HL-60 (cell line): Measurements from ENCODE around the gene ANGEL2.

ENCODE experiments used
- DNase-seq, 2 experiments: peaks; one replicate each; pipeline ENCODE4 v3.0.0-alpha.2; 2010 to 2020; ENCODE audit warnings: low read depth in 1 of 2, low spot score in 1 of 2
- H3K27ac ChIP-seq: fragments of 250-450 bp; sonication (Bioruptor Pico); replicated peaks from 2 replicates; pipeline ENCODE4 v1.5.1; 2020; ENCODE audit warnings: mild to moderate bottlenecking, moderate library complexity
- H3K27me3 ChIP-seq: fragments of 250-450 bp; sonication (Bioruptor Pico); 2 replicates; pipeline ENCODE4 v1.5.1; 2021; ENCODE audit warnings: mild to moderate bottlenecking, moderate library complexity; ENCODE audit not compliant: insufficient read depth, poor library complexity, severe bottlenecking
- H3K4me3 ChIP-seq: replicated peaks from 2 replicates; pipeline ENCODE4 v1.5.1; 2011; ENCODE audit warnings: mild to moderate bottlenecking, control low read depth, low read length; ENCODE audit not compliant: insufficient read depth
- GABPA ChIP-seq: IDR thresholded peaks from 2 replicates; pipeline ENCODE4 v1.6.1; 2012; ENCODE audit warnings: low read depth
- POLR2AphosphoS5 ChIP-seq: IDR thresholded peaks from 2 replicates; pipeline ENCODE4 v1.6.1; 2012; ENCODE audit warnings: low read depth
- SPI1 ChIP-seq: IDR thresholded peaks from 2 replicates; pipeline ENCODE4 v1.6.1; 2012; ENCODE audit warnings: low read depth, mild to moderate bottlenecking, borderline replicate concordance
- TF ChIP-seq, protein P1 (sequence below): IDR thresholded peaks from one replicate; pipeline ENCODE4 v1.5.1; 2011; ENCODE audit warnings: low read length, control low read depth, inconsistent platforms; ENCODE audit not compliant: insufficient read depth
- TF ChIP-seq, protein P2 (sequence below): IDR thresholded peaks from 2 replicates; pipeline ENCODE4 v1.6.1; 2012; ENCODE audit warnings: low read depth; ENCODE audit not compliant: insufficient replicate concordance

The ANGEL2 gene

DNA sequence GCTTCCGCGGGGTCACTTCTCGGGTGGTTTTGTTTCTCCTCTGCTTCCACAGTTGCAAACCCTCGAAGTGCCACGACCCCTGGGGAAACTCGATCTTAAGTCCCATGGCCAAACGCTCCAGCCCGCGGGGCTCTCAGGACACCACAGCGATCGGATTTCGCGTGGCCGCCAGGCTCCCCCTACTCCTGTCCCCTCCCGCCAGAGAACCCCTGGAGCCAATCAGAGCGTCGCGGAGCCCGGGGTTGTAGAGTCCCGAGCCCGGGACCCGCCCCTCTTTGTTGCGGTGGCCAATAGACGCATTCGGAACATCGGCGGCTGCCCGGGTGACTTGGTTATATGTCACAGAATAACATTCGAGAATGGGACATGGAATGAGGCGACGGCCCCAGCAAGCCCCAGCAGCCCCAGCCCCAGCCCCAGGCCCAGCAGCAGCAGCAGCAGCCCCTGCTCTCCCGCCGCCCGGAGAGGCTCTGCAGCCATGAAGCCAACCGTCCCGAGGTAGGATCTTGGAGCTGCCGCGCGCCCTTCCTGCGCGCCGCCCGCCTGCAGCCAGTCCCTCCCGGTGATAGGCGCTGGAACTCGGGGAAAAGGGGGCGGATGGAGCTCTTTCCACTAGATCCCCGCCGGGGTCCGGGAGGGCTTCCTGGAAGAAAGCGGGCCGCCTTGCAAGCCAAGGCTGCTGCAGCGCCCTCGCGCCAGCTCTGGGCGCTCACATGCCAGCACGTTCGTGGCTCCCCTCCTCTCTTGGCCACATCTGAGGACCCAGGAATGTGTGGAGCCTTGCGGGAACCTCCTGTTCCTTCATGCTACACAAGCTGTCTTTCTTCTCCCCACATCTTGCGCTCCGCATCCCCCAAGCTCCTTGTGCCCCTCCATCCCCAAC is 65.2 kb downstream of the ANGEL2 start, which contains the start of gene VASH2:
TSS of gene VASH2 (plus strand) at position 299 of the 883 bp plus-strand sequence. CDS start 1,002 bp downstream, outside the sequence.
- DNase-seq: peak; percentile 11 to 20
- TF ChIP-seq, protein P1, sequence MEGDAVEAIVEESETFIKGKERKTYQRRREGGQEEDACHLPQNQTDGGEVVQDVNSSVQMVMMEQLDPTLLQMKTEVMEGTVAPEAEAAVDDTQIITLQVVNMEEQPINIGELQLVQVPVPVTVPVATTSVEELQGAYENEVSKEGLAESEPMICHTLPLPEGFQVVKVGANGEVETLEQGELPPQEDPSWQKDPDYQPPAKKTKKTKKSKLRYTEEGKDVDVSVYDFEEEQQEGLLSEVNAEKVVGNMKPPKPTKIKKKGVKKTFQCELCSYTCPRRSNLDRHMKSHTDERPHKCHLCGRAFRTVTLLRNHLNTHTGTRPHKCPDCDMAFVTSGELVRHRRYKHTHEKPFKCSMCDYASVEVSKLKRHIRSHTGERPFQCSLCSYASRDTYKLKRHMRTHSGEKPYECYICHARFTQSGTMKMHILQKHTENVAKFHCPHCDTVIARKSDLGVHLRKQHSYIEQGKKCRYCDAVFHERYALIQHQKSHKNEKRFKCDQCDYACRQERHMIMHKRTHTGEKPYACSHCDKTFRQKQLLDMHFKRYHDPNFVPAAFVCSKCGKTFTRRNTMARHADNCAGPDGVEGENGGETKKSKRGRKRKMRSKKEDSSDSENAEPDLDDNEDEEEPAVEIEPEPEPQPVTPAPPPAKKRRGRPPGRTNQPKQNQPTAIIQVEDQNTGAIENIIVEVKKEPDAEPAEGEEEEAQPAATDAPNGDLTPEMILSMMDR: no peak
- TF ChIP-seq POLR2AphosphoS5: no peak
- TF ChIP-seq GABPA: no peak
- TF ChIP-seq, protein P2, sequence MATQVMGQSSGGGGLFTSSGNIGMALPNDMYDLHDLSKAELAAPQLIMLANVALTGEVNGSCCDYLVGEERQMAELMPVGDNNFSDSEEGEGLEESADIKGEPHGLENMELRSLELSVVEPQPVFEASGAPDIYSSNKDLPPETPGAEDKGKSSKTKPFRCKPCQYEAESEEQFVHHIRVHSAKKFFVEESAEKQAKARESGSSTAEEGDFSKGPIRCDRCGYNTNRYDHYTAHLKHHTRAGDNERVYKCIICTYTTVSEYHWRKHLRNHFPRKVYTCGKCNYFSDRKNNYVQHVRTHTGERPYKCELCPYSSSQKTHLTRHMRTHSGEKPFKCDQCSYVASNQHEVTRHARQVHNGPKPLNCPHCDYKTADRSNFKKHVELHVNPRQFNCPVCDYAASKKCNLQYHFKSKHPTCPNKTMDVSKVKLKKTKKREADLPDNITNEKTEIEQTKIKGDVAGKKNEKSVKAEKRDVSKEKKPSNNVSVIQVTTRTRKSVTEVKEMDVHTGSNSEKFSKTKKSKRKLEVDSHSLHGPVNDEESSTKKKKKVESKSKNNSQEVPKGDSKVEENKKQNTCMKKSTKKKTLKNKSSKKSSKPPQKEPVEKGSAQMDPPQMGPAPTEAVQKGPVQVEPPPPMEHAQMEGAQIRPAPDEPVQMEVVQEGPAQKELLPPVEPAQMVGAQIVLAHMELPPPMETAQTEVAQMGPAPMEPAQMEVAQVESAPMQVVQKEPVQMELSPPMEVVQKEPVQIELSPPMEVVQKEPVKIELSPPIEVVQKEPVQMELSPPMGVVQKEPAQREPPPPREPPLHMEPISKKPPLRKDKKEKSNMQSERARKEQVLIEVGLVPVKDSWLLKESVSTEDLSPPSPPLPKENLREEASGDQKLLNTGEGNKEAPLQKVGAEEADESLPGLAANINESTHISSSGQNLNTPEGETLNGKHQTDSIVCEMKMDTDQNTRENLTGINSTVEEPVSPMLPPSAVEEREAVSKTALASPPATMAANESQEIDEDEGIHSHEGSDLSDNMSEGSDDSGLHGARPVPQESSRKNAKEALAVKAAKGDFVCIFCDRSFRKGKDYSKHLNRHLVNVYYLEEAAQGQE: no peak
- TF ChIP-seq SPI1: no peak
- peak within 1 kb of the TSS; percentile 33 for H3K4me3 ChIP-seq
- no peak within 1 kb of the TSS for H3K27ac ChIP-seq
- peaks cover 54% of the 10 kb centered on the region for H3K27me3 ChIP-seq

DNA sequence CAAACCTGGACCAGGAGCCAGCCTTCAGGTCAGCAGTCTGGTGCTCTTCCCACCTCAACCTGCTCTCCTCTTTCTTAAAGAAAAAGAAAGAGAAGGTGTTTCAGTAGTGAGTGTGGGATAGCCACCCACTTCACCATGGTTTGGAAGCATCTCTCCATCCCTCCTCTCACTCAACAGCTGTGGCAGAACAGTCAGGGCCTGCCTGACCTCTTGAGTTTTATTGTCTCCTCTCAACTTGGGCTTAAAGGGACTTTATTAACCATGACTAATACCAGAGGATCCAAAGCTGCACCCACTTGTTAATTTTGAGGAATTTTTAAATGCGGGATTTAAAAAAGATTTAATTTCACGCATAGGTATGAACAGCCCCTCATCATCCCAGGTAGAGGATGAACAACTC is 65.9 kb downstream of the ANGEL2 start:
- DNase-seq: no peak
- Histone ChIP-seq H3K27me3 (peaks cover 51% of the 10 kb centered on the region), H3K27ac (no peak overlapping the region), H3K4me3 (no peak overlapping the region)
- TF ChIP-seq POLR2AphosphoS5 (no peak), SPI1 (no peak), GABPA (no peak)
- TF ChIP-seq, protein P2: no peak
- TF ChIP-seq, protein P1: no peak

DNA sequence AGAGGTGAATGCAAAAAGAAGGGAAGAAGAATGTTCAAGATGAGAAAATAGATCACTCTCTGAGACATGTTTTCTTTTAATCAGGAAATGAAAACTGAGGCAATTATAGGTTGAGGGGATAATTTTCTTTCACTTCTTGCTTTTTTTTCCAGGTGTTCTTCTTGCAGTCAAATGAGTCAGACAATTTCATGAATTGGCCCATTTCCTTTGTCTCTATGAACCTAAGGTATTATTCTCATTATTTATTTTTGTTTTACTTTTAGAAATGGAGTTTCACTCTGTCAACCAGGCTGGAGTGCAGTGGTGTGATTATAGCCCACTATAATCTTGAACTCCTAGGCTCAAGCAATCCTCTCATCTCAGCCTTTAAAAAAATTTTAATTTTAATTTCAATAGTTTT is 68.8 kb downstream of the ANGEL2 start:
- Histone ChIP-seq H3K4me3 (no peak overlapping the region), H3K27me3 (peaks cover 35% of the 10 kb centered on the region), H3K27ac (no peak overlapping the region)
- TF ChIP-seq, protein P1: no peak
- TF ChIP-seq, protein P2: no peak
- TF ChIP-seq POLR2AphosphoS5: no peak
- TF ChIP-seq GABPA: no peak
- TF ChIP-seq SPI1: no peak
- DNase-seq: no peak
